IPS-18c (cell line): Measurements from ENCODE around the gene SMOC2.

ENCODE experiments used
- H3K4me3 ChIP-seq: 2 replicates; pipeline ENCODE4 v1.7.0; 2013; ENCODE audit warnings: low read depth, mild to moderate bottlenecking, low read length, moderate library complexity; ENCODE audit not compliant: insufficient read depth
- H3K9me3 ChIP-seq: one replicate; pipeline ENCODE4 v1.6.1; 2013; ENCODE audit warnings: mild to moderate bottlenecking, low read length, moderate library complexity; ENCODE audit not compliant: control insufficient read depth, insufficient read depth

Gene SMOC2

GRCh38 chr6:168518348-168518745 lies 77.4 kb downstream of the SMOC2 start:
- Histone ChIP-seq H3K4me3 (no peak overlapping the region), H3K9me3 (no peaks in the 10 kb centered on the region)

GRCh38 chr6:168518867-168519266 lies 77.9 kb downstream of the SMOC2 start:
- Histone ChIP-seq H3K9me3 (no peaks in the 10 kb centered on the region), H3K4me3 (no peak overlapping the region)

GRCh38 chr6:168520233-168520632 lies 79.2 kb downstream of the SMOC2 start:
- no peak overlapping the region for H3K4me3 ChIP-seq
- H3K9me3 ChIP-seq = no peaks in the 10 kb centered on the region

- no peak overlapping the region for H3K4me3 ChIP-seq
- no peaks in the 10 kb centered on the region for H3K9me3 ChIP-seq
These were observed 83.6 kb downstream of the SMOC2 start for GRCh38 chr6:168524571-168525001.

GRCh38 chr6:168525114-168525513 lies 84.1 kb downstream of the SMOC2 start:
- no peaks in the 10 kb centered on the region for H3K9me3 ChIP-seq
- no peak overlapping the region for H3K4me3 ChIP-seq

GRCh38 chr6:168525926-168526630 lies 85.1 kb downstream of the SMOC2 start:
- no peaks in the 10 kb centered on the region for H3K9me3 ChIP-seq
- no peak overlapping the region for H3K4me3 ChIP-seq

GRCh38 chr6:168526841-168527281 lies 85.9 kb downstream of the SMOC2 start:
- H3K9me3 ChIP-seq = no peaks in the 10 kb centered on the region
- no peak overlapping the region for H3K4me3 ChIP-seq

- Histone ChIP-seq H3K9me3 (no peaks in the 10 kb centered on the region), H3K4me3 (no peak overlapping the region)
These were observed 86.6 kb downstream of the SMOC2 start for GRCh38 chr6:168527451-168528210.

GRCh38 chr6:168528474-168529095 lies 87.6 kb downstream of the SMOC2 start:
- Histone ChIP-seq H3K4me3 (no peak overlapping the region), H3K9me3 (no peaks in the 10 kb centered on the region)

- no peak overlapping the region for H3K4me3 ChIP-seq
- H3K9me3 ChIP-seq = no peaks in the 10 kb centered on the region
These were observed 88.2 kb downstream of the SMOC2 start for GRCh38 chr6:168529214-168529613.

GRCh38 chr6:168530653-168531071 lies 89.7 kb downstream of the SMOC2 start:
- Histone ChIP-seq H3K9me3 (no peaks in the 10 kb centered on the region), H3K4me3 (no peak overlapping the region)

GRCh38 chr6:168532070-168532469 lies 91.1 kb downstream of the SMOC2 start:
- H3K4me3 ChIP-seq = no peak overlapping the region
- no peaks in the 10 kb centered on the region for H3K9me3 ChIP-seq

- H3K9me3 ChIP-seq = no peaks in the 10 kb centered on the region
- no peak overlapping the region for H3K4me3 ChIP-seq
These were observed 92.4 kb downstream of the SMOC2 start for GRCh38 chr6:168533414-168533813.

GRCh38 chr6:168534265-168534664 lies 93.3 kb downstream of the SMOC2 start:
- Histone ChIP-seq H3K4me3 (no peak overlapping the region), H3K9me3 (no peaks in the 10 kb centered on the region)

- Histone ChIP-seq H3K9me3 (no peaks in the 10 kb centered on the region), H3K4me3 (no peak overlapping the region)
These were observed 94.7 kb downstream of the SMOC2 start for GRCh38 chr6:168535711-168536110.

GRCh38 chr6:168536196-168536595 lies 95.2 kb downstream of the SMOC2 start:
- no peak overlapping the region for H3K4me3 ChIP-seq
- no peaks in the 10 kb centered on the region for H3K9me3 ChIP-seq

GRCh38 chr6:168536665-168537539 lies 95.9 kb downstream of the SMOC2 start:
- Histone ChIP-seq H3K4me3 (no peak overlapping the region), H3K9me3 (no peaks in the 10 kb centered on the region)
